Lower leg skin (tissue), 4 donors: ENCODE measurements around the gene CYFIP2. TPM values are rescaled to one million over a fixed set of nuclear protein-coding genes. Genes with fewer than 3 reads are reported as not detected.

ENCODE experiments used
- DNase-seq, 2 donors: peaks; one replicate each; pipeline ENCODE4 v3.0.0-alpha.2; 2019; ENCODE audit warnings: low spot score in 2 of 2
- H3K4me3 ChIP-seq: fragments of 200-600 bp; sonication (generic); 2 replicates; pipeline ENCODE4 v1.5.1; 2017; ENCODE audit warnings: mild to moderate bottlenecking, low read depth; ENCODE audit not compliant: poor library complexity, severe bottlenecking
- POLR2A ChIP-seq, 2 donors: fragments of 450-650 bp; IDR thresholded peaks; one replicate each; pipeline ENCODE4 v1.6.1; 2016 to 2017; ENCODE audit warnings: antibody characterized with exemption in 2 of 2, mild to moderate bottlenecking in 1 of 2, moderate library complexity in 1 of 2
- WGBS, 2 donors: methylation state at CpG; one replicate each; pipeline ENCODE4 v1.1.5; 2018; 5-methylcytosine and 5-hydroxymethylcytosine counted together
- intact Hi-C: fragments of 100-400 bp; cut with DNase I; formaldehyde crosslinking; loops from one replicate; pipeline ENCODE4 v1.15.0; 2023; ENCODE audit warnings: low total_unique reads
- total RNA-seq, 4 donors: library from RNA; depleted of rRNA; stranded (reverse); fragments of >200 nt; gene quantifications; one replicate each; pipeline ENCODE4 v1.1.0, GENCODE V29; 2016
- TF ChIP-seq, protein P1 (sequence below), 3 donors: fragments of 450-650 bp; IDR thresholded peaks; one replicate each; pipeline ENCODE4 v1.5.1; 2016; ENCODE audit warnings: antibody characterized with exemption in 3 of 3, mild to moderate bottlenecking in 3 of 3, moderate library complexity in 2 of 3

The CYFIP2 gene
- total RNA-seq, 4 donors from 2014 or later: 3.2 to 16.2 (median 7.0) TPM

GRCh38 chr5:157378509-157378908 is 112.6 kb downstream of the CYFIP2 start:
- no peak for DNase-seq
- intact Hi-C loops: no loop called here
- H3K4me3 ChIP-seq: no peak overlapping the region
- TF ChIP-seq, protein P1, sequence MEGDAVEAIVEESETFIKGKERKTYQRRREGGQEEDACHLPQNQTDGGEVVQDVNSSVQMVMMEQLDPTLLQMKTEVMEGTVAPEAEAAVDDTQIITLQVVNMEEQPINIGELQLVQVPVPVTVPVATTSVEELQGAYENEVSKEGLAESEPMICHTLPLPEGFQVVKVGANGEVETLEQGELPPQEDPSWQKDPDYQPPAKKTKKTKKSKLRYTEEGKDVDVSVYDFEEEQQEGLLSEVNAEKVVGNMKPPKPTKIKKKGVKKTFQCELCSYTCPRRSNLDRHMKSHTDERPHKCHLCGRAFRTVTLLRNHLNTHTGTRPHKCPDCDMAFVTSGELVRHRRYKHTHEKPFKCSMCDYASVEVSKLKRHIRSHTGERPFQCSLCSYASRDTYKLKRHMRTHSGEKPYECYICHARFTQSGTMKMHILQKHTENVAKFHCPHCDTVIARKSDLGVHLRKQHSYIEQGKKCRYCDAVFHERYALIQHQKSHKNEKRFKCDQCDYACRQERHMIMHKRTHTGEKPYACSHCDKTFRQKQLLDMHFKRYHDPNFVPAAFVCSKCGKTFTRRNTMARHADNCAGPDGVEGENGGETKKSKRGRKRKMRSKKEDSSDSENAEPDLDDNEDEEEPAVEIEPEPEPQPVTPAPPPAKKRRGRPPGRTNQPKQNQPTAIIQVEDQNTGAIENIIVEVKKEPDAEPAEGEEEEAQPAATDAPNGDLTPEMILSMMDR (IDR thresholded peaks at IDR 0.05): no peak
- TF ChIP-seq POLR2A (IDR thresholded peaks at IDR 0.05): no peak
- WGBS, 2 donors: 84 to 96% methylated on average over 6 of the region's 6 CpGs

- TF ChIP-seq, protein P1 (IDR thresholded peaks at IDR 0.05): no peak
- TF ChIP-seq POLR2A (IDR thresholded peaks at IDR 0.05): no peak
- H3K4me3 ChIP-seq: no peak overlapping the region
- no peak for DNase-seq
- WGBS, 2 donors: 91 to 94% methylated on average over 3 of the region's 3 CpGs
- intact Hi-C loops: no loop called here
Observed at GRCh38 chr5:157379983-157380382, 114.1 kb downstream of the CYFIP2 start.

DNA sequence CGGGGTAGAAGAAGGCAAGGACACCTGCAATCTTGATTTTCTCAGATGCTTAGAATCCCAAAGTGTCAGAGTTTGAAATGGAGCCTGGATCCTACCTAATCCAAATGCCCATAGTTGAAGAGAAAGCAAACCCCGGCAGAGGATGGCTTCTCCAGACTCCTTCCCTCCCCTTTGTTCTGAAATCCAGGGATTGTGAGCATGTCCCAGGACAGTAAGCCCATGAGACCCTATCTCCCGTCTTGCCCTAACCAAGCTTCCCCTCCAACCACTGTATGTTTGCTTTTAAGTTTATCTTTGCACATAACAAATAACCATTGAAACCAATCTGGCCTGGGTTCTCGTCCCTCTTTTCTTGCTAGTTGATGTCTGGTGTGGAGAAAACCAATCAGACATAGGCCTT is 115.8 kb downstream of the CYFIP2 start:
- 80 to 87% methylated on average over 4 of the region's 4 CpGs for WGBS, 2 donors
- TF ChIP-seq, protein P1 (IDR thresholded peaks at IDR 0.05): no peak
- no peak for TF ChIP-seq POLR2A (IDR thresholded peaks at IDR 0.05)
- intact Hi-C loops: no loop called here
- no peak for DNase-seq
- no peak overlapping the region for H3K4me3 ChIP-seq

- no peak for DNase-seq
- no peak overlapping the region for H3K4me3 ChIP-seq
- intact Hi-C loops: no loop called here
- TF ChIP-seq, protein P1 (IDR thresholded peaks at IDR 0.05): no peak
- no peak for TF ChIP-seq POLR2A (IDR thresholded peaks at IDR 0.05)
- WGBS, 2 donors: 72 to 84% methylated on average over 11 of the region's 11 CpGs
Observed at GRCh38 chr5:157382996-157383800, 117.3 kb downstream of the CYFIP2 start.

- WGBS, 2 donors: 39 to 43% methylated on average over 4 of the region's 4 CpGs
- intact Hi-C loops: no loop called here
Observed at GRCh38 chr5:157384971-157385709, 119.2 kb downstream of the CYFIP2 start.

More at GRCh38 chr5:157384971-157385709, 119.2 kb downstream of the CYFIP2 start:
- TF ChIP-seq POLR2A (IDR thresholded peaks at IDR 0.05): no peak
- TF ChIP-seq, protein P1 (IDR thresholded peaks at IDR 0.05): no peak
- H3K4me3 ChIP-seq: no peak overlapping the region
- DNase-seq: peak in 1 of 2 donors; percentile 68
